Limb (tissue), 2 donors: Measurements from ENCODE around the gene LIN54.
"Not testable (repeated sequence)": the region's sequence is repeated elsewhere in the genome, so short reads cannot be mapped to it uniquely, and the experiment has no call there.

Experiments used
- DNase-seq, 2 donors: peaks; one replicate each; pipeline ENCODE4 v3.0.0-alpha.2; 2016; ENCODE audit errors: extremely low spot score in 2 of 2

The LIN54 gene

GRCh38 chr4:83010522-83011318, at the start of gene LIN54:
TSS of gene LIN54 (minus strand) at chr4:83010823. CDS start at chr4:82984844, 25,979 bp downstream.
- peak; percentile 67 to 86 for DNase-seq

GRCh38 chr4:83054928-83055327, 44.3 kb upstream of the LIN54 start:
- no peak for DNase-seq

- not testable (repeated sequence) for DNase-seq
Measured at GRCh38 chr4:83048781-83049180, 38.2 kb upstream of the LIN54 start.

GRCh38 chr4:83046693-83047473, 36.3 kb upstream of the LIN54 start:
- no peak for DNase-seq

GRCh38 chr4:83043801-83044407, 33.3 kb upstream of the LIN54 start:
- DNase-seq, result no peak

GRCh38 chr4:83043157-83043556, 32.5 kb upstream of the LIN54 start:
- DNase-seq, result not testable (repeated sequence)

- DNase-seq, result no peak
Measured at GRCh38 chr4:83040269-83040668, 29.6 kb upstream of the LIN54 start.

GRCh38 chr4:83036991-83037665, 26.5 kb upstream of the LIN54 start:
- no peak for DNase-seq

- peak; percentile 96 to 100 for DNase-seq
Measured at GRCh38 chr4:83034630-83035494, 24.2 kb upstream of the LIN54 start, which contains the start of gene COPS4. TSS of gene COPS4 (plus strand) at chr4:83035183. CDS start at chr4:83035225, 42 bp downstream.

GRCh38 chr4:83029688-83030087, 19.1 kb upstream of the LIN54 start:
- DNase-seq, result no peak

GRCh38 chr4:83028976-83029375, 18.4 kb upstream of the LIN54 start:
- DNase-seq, result no peak

- no peak for DNase-seq
Measured at GRCh38 chr4:83025563-83025962, 14.9 kb upstream of the LIN54 start.

- no peak for DNase-seq
Measured at GRCh38 chr4:83024233-83024632, 13.6 kb upstream of the LIN54 start.

- DNase-seq, result not testable (repeated sequence)
Measured at GRCh38 chr4:83023599-83023998, 13.0 kb upstream of the LIN54 start.

- DNase-seq, result no peak
Measured at GRCh38 chr4:83022724-83023450, 12.3 kb upstream of the LIN54 start.

- no peak for DNase-seq
Measured at GRCh38 chr4:83019794-83020494, 9.3 kb upstream of the LIN54 start.

- DNase-seq, result no peak
Measured at GRCh38 chr4:83013902-83014301, 3.3 kb upstream of the LIN54 start.

GRCh38 chr4:83013420-83013867, 2.8 kb upstream of the LIN54 start:
- DNase-seq, result no peak
